ENCODE results near the gene DCDC2C.

DNA sequence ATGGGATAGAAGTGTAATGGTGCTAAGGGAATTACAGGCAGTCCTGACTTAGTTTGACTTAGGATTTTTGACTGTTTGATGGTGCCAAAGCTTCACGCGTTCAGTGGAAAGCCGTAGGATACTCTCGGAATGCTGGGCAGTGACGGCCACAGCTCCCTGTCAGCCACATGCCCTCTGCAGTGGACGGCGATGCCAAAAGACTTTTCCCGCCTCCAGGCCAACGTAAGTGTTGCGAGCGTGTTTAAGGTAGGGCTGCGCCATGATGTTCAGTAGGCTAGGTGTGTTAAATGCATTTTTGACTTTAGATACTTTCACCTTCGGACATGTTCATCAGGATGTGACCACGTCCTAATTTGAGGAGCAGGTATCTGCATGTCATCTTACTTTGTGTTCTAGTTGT is 63.4 kb downstream of the DCDC2C start:
- TF ChIP-seq CTCF (IDR thresholded peaks at IDR 0.05; ENCODE audit: borderline replicate concordance, extremely low read depth, low read length, poor library complexity, severe bottlenecking) (no peak), EZH2 (IDR thresholded peaks at IDR 0.05; ENCODE audit: borderline replicate concordance, low read depth, low read length, severe bottlenecking) (no peak)
